WTC11 (cell line): ENCODE measurements around the gene TSPYL2. TPM values are rescaled to one million over a fixed set of nuclear protein-coding genes. Genes with fewer than 3 reads are reported as not detected.

Experiments
- ATAC-seq: fragments of 200-7000 bp; cut with Tn5 transposase; 2 replicates; pipeline ENCODE4 v1.10.0; 2021; ENCODE audit warnings: mild to moderate bottlenecking, moderate library complexity
- CTCF ChIA-PET: fragments of 300-600 bp; sonication (Branson Sonifier 250); formaldehyde crosslinking; loops from one replicate; lab custom pipeline; 2021; ENCODE audit warnings: antibody characterized with exemption; lab: Charles Lee
- POLR2A ChIA-PET: fragments of 350-600 bp; sonication (Branson Sonifier 250); formaldehyde crosslinking; loops from one replicate; lab custom pipeline; 2021; ENCODE audit warnings: antibody characterized with exemption; lab: Charles Lee
- DNase-seq: peaks from one replicate; pipeline ENCODE4 v3.0.0; 2021; ENCODE audit warnings: low spot score
- H3K27ac Mint-ChIP-seq: 2 replicates; pipeline ENCODE4 v1.8.0; 2021; ENCODE audit warnings: mixed read lengths
- H3K27me3 Mint-ChIP-seq: 2 replicates; pipeline ENCODE4 v1.8.0; 2021; ENCODE audit warnings: low read depth, mild to moderate bottlenecking, moderate library complexity, mixed read lengths
- H3K36me3 Mint-ChIP-seq: 2 replicates; pipeline ENCODE4 v1.8.0; 2021; ENCODE audit warnings: mixed read lengths
- H3K4me1 Mint-ChIP-seq: 2 replicates; pipeline ENCODE4 v1.8.0; 2022; ENCODE audit warnings: mixed read lengths
- H3K4me3 Mint-ChIP-seq: 2 replicates; pipeline ENCODE4 v1.8.0; 2021; ENCODE audit warnings: mild to moderate bottlenecking, moderate library complexity, mixed read lengths
- H3K9me3 Mint-ChIP-seq: 2 replicates; pipeline ENCODE4 v1.8.0; 2021; ENCODE audit warnings: mixed read lengths
- ATF6 ChIP-seq: sonication (generic); formaldehyde crosslinking; IDR thresholded peaks from 2 replicates; pipeline ENCODE4 v1.8.1; 2023; ENCODE audit warnings: mild to moderate bottlenecking, missing genetic modification reagents
- CBFB ChIP-seq: sonication (generic); formaldehyde crosslinking; IDR thresholded peaks from 2 replicates; pipeline ENCODE4 v1.8.1; 2022; ENCODE audit warnings: mild to moderate bottlenecking, low read depth, missing genetic modification reagents
- CREB1 ChIP-seq: sonication (generic); formaldehyde crosslinking; IDR thresholded peaks from 2 replicates; pipeline ENCODE4 v1.8.0; 2023; ENCODE audit warnings: mild to moderate bottlenecking, missing genetic modification reagents
- EMX1 ChIP-seq: fragments of 250-450 bp; sonication (Bioruptor Pico); IDR thresholded peaks from 2 replicates; pipeline ENCODE4 v1.8.0; 2021; ENCODE audit warnings: mild to moderate bottlenecking
- ERG ChIP-seq: fragments of 250-450 bp; sonication (Bioruptor Pico); IDR thresholded peaks from 2 replicates; pipeline ENCODE4 v1.8.0; 2021; ENCODE audit warnings: mild to moderate bottlenecking
- FOXP4 ChIP-seq: sonication (generic); formaldehyde crosslinking; IDR thresholded peaks from 2 replicates; pipeline ENCODE4 v1.8.0; 2022; ENCODE audit warnings: mild to moderate bottlenecking, missing genetic modification reagents
- GRHL2 ChIP-seq: fragments of 250-450 bp; sonication (Bioruptor Pico); IDR thresholded peaks from 2 replicates; pipeline ENCODE4 v1.8.0; 2022; ENCODE audit warnings: mild to moderate bottlenecking, moderate library complexity; ENCODE audit not compliant: insufficient replicate concordance, severe bottlenecking
- HMGXB4 ChIP-seq: sonication (generic); formaldehyde crosslinking; IDR thresholded peaks from 2 replicates; pipeline ENCODE4 v1.8.1; 2023; ENCODE audit warnings: mild to moderate bottlenecking, moderate library complexity, missing genetic modification reagents
- SOX15 ChIP-seq: fragments of 250-450 bp; sonication (Bioruptor Pico); IDR thresholded peaks from 2 replicates; pipeline ENCODE4 v1.9.0; 2021; ENCODE audit warnings: mild to moderate bottlenecking
- USF1 ChIP-seq: sonication (generic); formaldehyde crosslinking; IDR thresholded peaks from 2 replicates; pipeline ENCODE4 v1.8.0; 2022; ENCODE audit warnings: mild to moderate bottlenecking, missing genetic modification reagents
- USF2 ChIP-seq: sonication (generic); formaldehyde crosslinking; IDR thresholded peaks from 2 replicates; pipeline ENCODE4 v1.8.1; 2023; ENCODE audit warnings: mild to moderate bottlenecking, missing genetic modification reagents, moderate library complexity
- ZMAT4 ChIP-seq: fragments of 250-450 bp; sonication (Bioruptor Pico); IDR thresholded peaks from 2 replicates; pipeline ENCODE4 v1.9.0; 2021; ENCODE audit warnings: mild to moderate bottlenecking
- ZNF121 ChIP-seq: sonication (generic); formaldehyde crosslinking; IDR thresholded peaks from 2 replicates; pipeline ENCODE4 v1.8.0; 2023; ENCODE audit warnings: missing genetic modification reagents
- ZNF281 ChIP-seq: sonication (generic); formaldehyde crosslinking; IDR thresholded peaks from 2 replicates; pipeline ENCODE4 v1.8.0; 2023; ENCODE audit warnings: mild to moderate bottlenecking, missing genetic modification reagents
- ZNF423 ChIP-seq: fragments of 250-450 bp; sonication (Bioruptor Pico); IDR thresholded peaks from 2 replicates; pipeline ENCODE4 v2.1.2; 2022; ENCODE audit warnings: mild to moderate bottlenecking, moderate library complexity
- ZNF425 ChIP-seq: fragments of 250-450 bp; sonication (Bioruptor Pico); conservative IDR thresholded peaks from 2 replicates; pipeline ENCODE4 v1.9.0; 2021; ENCODE audit warnings: mild to moderate bottlenecking
- ZNF512 ChIP-seq: sonication (generic); formaldehyde crosslinking; IDR thresholded peaks from 2 replicates; pipeline ENCODE4 v1.8.1; 2022; ENCODE audit warnings: missing genetic modification reagents, borderline replicate concordance
- total RNA-seq: library from RNA; stranded (reverse); gene quantifications from 3 replicates; pipeline ENCODE4 v1.2.3, GENCODE V29; 2021

Gene TSPYL2
- total RNA-seq, 1 experiment from 2014 or later: 14.6 TPM

GRCh38 chrX:53094582-53094905 lies 12.4 kb downstream of the TSPYL2 start (continued):
- no peak for TF ChIP-seq USF2
- no peak for TF ChIP-seq EMX1 (CRISPR knock-in tag)
- no peak for TF ChIP-seq ZNF423 (CRISPR knock-in tag)
- TF ChIP-seq SOX15 (CRISPR knock-in tag): no peak
- TF ChIP-seq CBFB (CRISPR knock-in tag): no peak
- TF ChIP-seq GRHL2 (CRISPR knock-in tag): no peak
- TF ChIP-seq ATF6 (CRISPR knock-in tag): no peak
- no peak for TF ChIP-seq ZNF425 (CRISPR knock-in tag)

- Mint-ChIP-seq H3K9me3 (no peaks in the 10 kb centered on the region), H3K4me1 (peaks cover 9% of the 10 kb centered on the region), H3K27me3 (no peaks in the 10 kb centered on the region; the same call in 1 of the 2 replicates), H3K4me3 (no peak overlapping the region), H3K36me3 (peaks cover 5% of the 10 kb centered on the region), H3K27ac (no peak overlapping the region)
- CTCF ChIA-PET: no interaction called here
- DNase-seq (no peak), ATAC-seq (no peak)
- POLR2A ChIA-PET: no interaction called here
- TF ChIP-seq USF1 (CRISPR knock-in tag) (no peak), ERG (CRISPR knock-in tag) (no peak), ZMAT4 (CRISPR knock-in tag) (no peak), ZNF281 (no peak), CREB1 (CRISPR knock-in tag) (no peak), ZNF121 (no peak), ZNF512 (CRISPR knock-in tag) (no peak), FOXP4 (no peak), HMGXB4 (no peak)
Observed at GRCh38 chrX:53095796-53096195, 13.6 kb downstream of the TSPYL2 start.
